Sciatic nerve (tissue), 2 donors: ENCODE results near the gene HOXD11. TPM values are rescaled to one million over a fixed set of nuclear protein-coding genes. Genes with fewer than 3 reads are reported as not detected.
A peak's percentile ranks its signal among the peaks of the same experiment; 100 is the strongest.

ENCODE experiments used
- ATAC-seq: fragments of 200-7000 bp; cut with Tn5 transposase; one replicate; pipeline ENCODE4 v1.9.1; 2020; ENCODE audit warnings: mild to moderate bottlenecking, moderate library complexity
- DNase-seq: peaks from one replicate; pipeline ENCODE4 v3.0.0-alpha.2; 2020; ENCODE audit warnings: low spot score
- intact Hi-C: fragments of 100-400 bp; cut with DNase I; formaldehyde crosslinking; loops from one replicate; pipeline ENCODE4 v1.14.2; 2022
- total RNA-seq: library from RNA; stranded (reverse); fragmentation: NEBNext Ultra II Directional; extraction: Animal tissue kit (Norgen Biotek cat#: 25700); gene quantifications from one replicate; pipeline ENCODE4 v1.2.1, GENCODE V29; 2021
- donor health status: DM: no; HTN: no; CAD: no.
- donor health status: DM: no; HTN: no; CAD: no.

The HOXD11 gene
- total RNA-seq, result 0.40 TPM

- intact Hi-C loops, result no loop called here
Observed at GRCh38 chr2:176106581-176107539, at the start of gene HOXD11. Gene HOXD11 (plus strand): TSS chr2:176107280. CDS start chr2:176107356, 76 bp downstream.

GRCh38 chr2:176063958-176064357, 43.1 kb upstream of the HOXD11 start:
- DNase-seq, result no peak
- no peak for ATAC-seq
- intact Hi-C loops, result no loop called here

More at GRCh38 chr2:176106581-176107539, at the start of gene HOXD11:
- DNase-seq (no peak), ATAC-seq (peak; percentile 57)

GRCh38 chr2:176066645-176067588, 40.2 kb upstream of the HOXD11 start:
- intact Hi-C loops, result no loop called here
- DNase-seq (no peak), ATAC-seq (no peak)

- intact Hi-C loops, result no loop called here
- DNase-seq, result no peak
- ATAC-seq, result peak; percentile 43
Observed at GRCh38 chr2:176067589-176068418, 39.3 kb upstream of the HOXD11 start.

GRCh38 chr2:176068419-176068832, 38.7 kb upstream of the HOXD11 start:
- no peak for ATAC-seq
- intact Hi-C loops, result no loop called here

GRCh38 chr2:176071330-176072291, 35.5 kb upstream of the HOXD11 start:
- intact Hi-C loops, result no loop called here
- ATAC-seq (peak; percentile 34), DNase-seq (no peak)

More at GRCh38 chr2:176068419-176068832, 38.7 kb upstream of the HOXD11 start:
- no peak for DNase-seq

- intact Hi-C loops, result no loop called here
- DNase-seq, result no peak
Observed at GRCh38 chr2:176072292-176072669, 34.8 kb upstream of the HOXD11 start.

GRCh38 chr2:176072951-176073904, 33.9 kb upstream of the HOXD11 start:
- ATAC-seq, result no peak
- intact Hi-C loops, result no loop called here
- no peak for DNase-seq

More at GRCh38 chr2:176072292-176072669, 34.8 kb upstream of the HOXD11 start:
- no peak for ATAC-seq

- intact Hi-C loops, result no loop called here
- ATAC-seq (no peak), DNase-seq (no peak)
Observed at GRCh38 chr2:176074919-176075425, 32.1 kb upstream of the HOXD11 start.

GRCh38 chr2:176075481-176075880, 31.6 kb upstream of the HOXD11 start:
- intact Hi-C loops, result no loop called here
- DNase-seq (no peak), ATAC-seq (no peak)

GRCh38 chr2:176076063-176076462, 31.0 kb upstream of the HOXD11 start:
- ATAC-seq (no peak), DNase-seq (no peak)
- intact Hi-C loops, result no loop called here

- intact Hi-C loops, result no loop called here
Observed at GRCh38 chr2:176076796-176077195, 30.3 kb upstream of the HOXD11 start.

GRCh38 chr2:176078541-176079284, 28.4 kb upstream of the HOXD11 start:
- no peak for DNase-seq
- ATAC-seq, result no peak
- intact Hi-C loops, result no loop called here

More at GRCh38 chr2:176076796-176077195, 30.3 kb upstream of the HOXD11 start:
- ATAC-seq (no peak), DNase-seq (no peak)

- DNase-seq (no peak), ATAC-seq (no peak)
- intact Hi-C loops, result no loop called here
Observed at GRCh38 chr2:176079285-176079830, 27.7 kb upstream of the HOXD11 start.

- ATAC-seq, result no peak
- DNase-seq, result no peak
Observed at GRCh38 chr2:176079831-176080539, 27.1 kb upstream of the HOXD11 start.

More at GRCh38 chr2:176079831-176080539, 27.1 kb upstream of the HOXD11 start:
- intact Hi-C loops, result loop anchor here (2.0 to 10.0 kb wide), 2 partner anchors 55 to 395 kb away; no protein-coding TSS in a partner anchor
